ENCODE results near the gene CSNK1G1. TPM values are rescaled to one million over a fixed set of nuclear protein-coding genes. Genes with fewer than 3 reads are reported as not detected.

Gene CSNK1G1
- polyA plus RNA-seq, 1 of the 3 experiments (the other 2 are of a cell fraction), result 10.2 TPM

GRCh38 chr15:64131547-64131946 is 224.4 kb downstream of the CSNK1G1 start:
- no peak for DNase-seq
- no peaks in the 10 kb centered on the region for H3F3A ChIP-seq (replicated peaks; ENCODE audit: insufficient read depth)
- H3K9ac ChIP-seq, result no peak overlapping the region
- H3K4me3 ChIP-seq (ENCODE audit: low read depth in 2 of 2, low read length in 1 of 2), result no peak overlapping the region
- H3K4me2 ChIP-seq, result no peak overlapping the region
- H3K9me2 ChIP-seq, result no peaks in the 10 kb centered on the region
- ChIA-PET POLR2A (no interaction called here), CTCF (interaction anchor here (1.3 to 6.2 kb wide), 2 partner anchors 16 to 21 kb away, joined by 4 to 25 read pairs; no protein-coding TSS in a partner anchor)
- WGBS (ENCODE audit: low lambda C conversion rate), result 96% methylated on average over 6 of the region's 7 CpGs
- H3K9me3 ChIP-seq, result no peaks in the 10 kb centered on the region
- no peaks in the 10 kb centered on the region for H3K27me3 ChIP-seq (ENCODE audit: insufficient read depth)
- no peak overlapping the region for H2AFZ ChIP-seq (ENCODE audit: low read depth)
- peaks cover 49 to 84% of the 10 kb centered on the region in 2 experiments for H3K36me3 ChIP-seq (replicated peaks in 1 of 2; ENCODE audit: control insufficient read depth in 1 of 2, insufficient read depth in 2 of 2, low read length in 1 of 2)
- no peaks in the 10 kb centered on the region for H4K20me1 ChIP-seq (ENCODE audit: insufficient read depth)
- no peaks in the 10 kb centered on the region for H3K79me2 ChIP-seq (ENCODE audit: insufficient read depth)
- TF ChIP-seq, protein P1, sequence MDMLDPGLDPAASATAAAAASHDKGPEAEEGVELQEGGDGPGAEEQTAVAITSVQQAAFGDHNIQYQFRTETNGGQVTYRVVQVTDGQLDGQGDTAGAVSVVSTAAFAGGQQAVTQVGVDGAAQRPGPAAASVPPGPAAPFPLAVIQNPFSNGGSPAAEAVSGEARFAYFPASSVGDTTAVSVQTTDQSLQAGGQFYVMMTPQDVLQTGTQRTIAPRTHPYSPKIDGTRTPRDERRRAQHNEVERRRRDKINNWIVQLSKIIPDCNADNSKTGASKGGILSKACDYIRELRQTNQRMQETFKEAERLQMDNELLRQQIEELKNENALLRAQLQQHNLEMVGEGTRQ (IDR thresholded peaks at IDR 0.05; ENCODE audit: borderline replicate concordance, low read depth, low read length), result no peak
- TF ChIP-seq CHD2 (IDR thresholded peaks at IDR 0.05; ENCODE audit: low read length, partially characterized antibody) (no peak), SIN3A (IDR thresholded peaks at IDR 0.05; ENCODE audit: borderline replicate concordance, low read depth, low read length) (no peak), TAF1 (IDR thresholded peaks at IDR 0.05; ENCODE audit: borderline replicate concordance, low read depth, low read length) (no peak), GATA2 (CRISPR knock-in tag; IDR thresholded peaks at IDR 0.05) (no peak)
- no peak overlapping the region for H3K27ac ChIP-seq (ENCODE audit: low read depth in 2 of 2, low read length in 1 of 2)
- peaks cover 0 to 4% of the 10 kb centered on the region in 2 experiments; a peak in 1 of 4 replicates for H3K4me1 ChIP-seq (ENCODE audit: control insufficient read depth in 1 of 2, insufficient read depth in 2 of 2, low read depth in 1 of 2, low read length in 1 of 2)

DNA sequence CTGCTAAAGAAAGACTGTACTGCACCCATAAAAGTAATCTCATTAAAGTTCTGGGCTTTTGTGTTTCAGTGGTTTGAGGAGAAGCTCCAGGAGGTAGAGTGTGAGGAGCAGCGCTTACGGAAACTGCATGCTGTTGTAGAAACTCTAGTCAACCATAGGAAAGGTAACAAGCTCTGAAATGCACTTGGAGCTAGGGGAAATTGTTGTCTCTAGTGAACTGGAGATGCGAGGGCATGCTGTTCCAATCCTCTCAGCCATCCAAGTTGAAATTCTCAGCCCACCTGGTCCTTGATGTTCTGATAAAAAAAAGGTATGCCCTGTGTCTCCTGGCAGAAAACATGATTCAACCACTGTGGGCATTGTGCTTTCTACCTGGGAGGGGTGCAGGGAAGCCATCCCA is 225.8 kb downstream of the CSNK1G1 start:
- Histone ChIP-seq H3K79me2 (ENCODE audit: insufficient read depth) (no peaks in the 10 kb centered on the region), H3F3A (replicated peaks; ENCODE audit: insufficient read depth) (no peaks in the 10 kb centered on the region), H3K36me3 (replicated peaks in 1 of 2; ENCODE audit: control insufficient read depth in 1 of 2, insufficient read depth in 2 of 2, low read length in 1 of 2) (peaks cover 58 to 83% of the 10 kb centered on the region in 2 experiments), H3K9ac (no peak overlapping the region), H4K20me1 (ENCODE audit: insufficient read depth) (no peaks in the 10 kb centered on the region), H3K9me2 (no peaks in the 10 kb centered on the region), H3K27ac (ENCODE audit: low read depth in 2 of 2, low read length in 1 of 2) (no peak overlapping the region), H2AFZ (ENCODE audit: low read depth) (no peak overlapping the region), H3K4me1 (ENCODE audit: control insufficient read depth in 1 of 2, insufficient read depth in 2 of 2, low read depth in 1 of 2, low read length in 1 of 2) (peaks cover 0 to 4% of the 10 kb centered on the region in 2 experiments; a peak in 1 of 4 replicates), H3K4me2 (no peak overlapping the region), H3K27me3 (ENCODE audit: insufficient read depth) (no peaks in the 10 kb centered on the region), H3K4me3 (ENCODE audit: low read depth in 2 of 2, low read length in 1 of 2) (no peak overlapping the region), H3K9me3 (no peaks in the 10 kb centered on the region)
- ChIA-PET CTCF (interaction anchor here (1.0 to 6.2 kb wide), 3 partner anchors 19 to 33 kb away, joined by 3 to 25 read pairs (median 4); no protein-coding TSS in a partner anchor), POLR2A (no interaction called here)
- TF ChIP-seq IRF3 (IDR thresholded peaks at IDR 0.05; ENCODE audit: low read depth, low read length) (no peak), ELF1 (IDR thresholded peaks at IDR 0.05) (no peak), CHD2 (IDR thresholded peaks at IDR 0.05; ENCODE audit: low read length, partially characterized antibody) (no peak)
- DNase-seq, result no peak
- 96% methylated on average over 3 of the region's 3 CpGs for WGBS (ENCODE audit: low lambda C conversion rate)

GRCh38 chr15:64127521-64128270 is 228.3 kb downstream of the CSNK1G1 start:
- H3K4me3 ChIP-seq (ENCODE audit: low read depth in 2 of 2, low read length in 1 of 2), result no peak overlapping the region
- no peaks in the 10 kb centered on the region for H3K79me2 ChIP-seq (ENCODE audit: insufficient read depth)
- H3K27me3 ChIP-seq (ENCODE audit: insufficient read depth), result no peaks in the 10 kb centered on the region
- H3K4me1 ChIP-seq (ENCODE audit: control insufficient read depth in 1 of 2, insufficient read depth in 2 of 2, low read depth in 1 of 2, low read length in 1 of 2), result no peaks in the 10 kb centered on the region
- no peak overlapping the region for H3K4me2 ChIP-seq
- H3K9ac ChIP-seq, result no peak overlapping the region
- no peaks in the 10 kb centered on the region for H3K9me3 ChIP-seq
- WGBS (ENCODE audit: low lambda C conversion rate), result 84% methylated on average over 6 of the region's 6 CpGs
- DNase-seq, result no peak
- H2AFZ ChIP-seq (ENCODE audit: low read depth), result no peak overlapping the region
- H3K36me3 ChIP-seq (replicated peaks in 1 of 2; ENCODE audit: control insufficient read depth in 1 of 2, insufficient read depth in 2 of 2, low read length in 1 of 2), result peaks cover 68 to 79% of the 10 kb centered on the region in 2 experiments
- H4K20me1 ChIP-seq (ENCODE audit: insufficient read depth), result no peaks in the 10 kb centered on the region
- H3K9me2 ChIP-seq, result no peaks in the 10 kb centered on the region
- H3F3A ChIP-seq (replicated peaks; ENCODE audit: insufficient read depth), result no peaks in the 10 kb centered on the region
- H3K27ac ChIP-seq (ENCODE audit: low read depth in 2 of 2, low read length in 1 of 2), result no peak overlapping the region
- CTCF ChIA-PET, result no interaction called here
- POLR2A ChIA-PET, result no interaction called here
- no peak for TF ChIP-seq FOXJ3 (CRISPR knock-in tag; IDR thresholded peaks at IDR 0.05)
- TF ChIP-seq RAD21 (IDR thresholded peaks at IDR 0.05; ENCODE audit: low read length), result no peak
- no peak for TF ChIP-seq REST (IDR thresholded peaks at IDR 0.05; ENCODE audit: low read depth, low read length)
- TF ChIP-seq RCOR1 (IDR thresholded peaks at IDR 0.05; ENCODE audit: low read length), result no peak
- TF ChIP-seq TEAD4 (IDR thresholded peaks at IDR 0.05; ENCODE audit: borderline replicate concordance, insufficient read depth), result no peak
- TF ChIP-seq, protein P2, sequence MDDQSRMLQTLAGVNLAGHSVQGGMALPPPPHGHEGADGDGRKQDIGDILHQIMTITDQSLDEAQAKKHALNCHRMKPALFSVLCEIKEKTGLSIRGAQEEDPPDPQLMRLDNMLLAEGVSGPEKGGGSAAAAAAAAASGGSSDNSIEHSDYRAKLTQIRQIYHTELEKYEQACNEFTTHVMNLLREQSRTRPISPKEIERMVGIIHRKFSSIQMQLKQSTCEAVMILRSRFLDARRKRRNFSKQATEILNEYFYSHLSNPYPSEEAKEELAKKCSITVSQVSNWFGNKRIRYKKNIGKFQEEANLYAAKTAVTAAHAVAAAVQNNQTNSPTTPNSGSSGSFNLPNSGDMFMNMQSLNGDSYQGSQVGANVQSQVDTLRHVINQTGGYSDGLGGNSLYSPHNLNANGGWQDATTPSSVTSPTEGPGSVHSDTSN (IDR thresholded peaks at IDR 0.05), result no peak
- TF ChIP-seq CHD2 (IDR thresholded peaks at IDR 0.05; ENCODE audit: low read length, partially characterized antibody), result no peak

Measured in SK-N-SH (cell line).